Adrenal gland (tissue), 19 donors: Measurements from ENCODE around the gene RPH3AL. TPM values are rescaled to one million over a fixed set of nuclear protein-coding genes. Genes with fewer than 3 reads are reported as not detected.

Experiments
- DNase-seq, 7 donors: peaks; one replicate each; pipeline ENCODE4 v3.0.0-alpha.2; 2019 to 2020
- H3K27ac ChIP-seq, 5 donors: fragments of 200-600 bp; sonication (generic) in 4 of 5; 1 replicate in 3 of 5; 2 replicates in 2 of 5; pipeline versions ENCODE4 v1.5.1 to v1.8.0; 2016 to 2020; ENCODE audit warnings: mild to moderate bottlenecking in 1 of 5
- H3K27me3 ChIP-seq: fragments of 200-600 bp; 2 replicates; pipeline ENCODE4 v1.8.0; 2021
- H3K36me3 ChIP-seq, 2 donors: fragments of 200-600 bp; replicated peaks in 1 of 2; 1 replicate in 1 of 2; 2 replicates in 1 of 2; pipeline versions ENCODE4 v1.5.1 to v1.8.0; 2018 to 2022
- H3K4me1 ChIP-seq, 2 donors: fragments of 200-600 bp; replicated peaks in 1 of 2; 1 replicate in 1 of 2; 2 replicates in 1 of 2; pipeline versions ENCODE4 v1.5.1 to v1.8.0; 2018 to 2021
- H3K4me3 ChIP-seq, 4 donors: fragments of 200-600 bp; sonication (generic) in 3 of 4; one replicate each; pipeline ENCODE4 v1.5.1; 2016 to 2018
- H3K9me3 ChIP-seq, 3 donors: fragments of 200-600 bp; sonication (generic) in 1 of 3; replicated peaks in 1 of 3; 1 replicate in 2 of 3; 2 replicates in 1 of 3; pipeline versions ENCODE4 v1.5.1 to v1.8.0; 2016 to 2021
- CTCF ChIP-seq, 6 experiments: fragments of 450-650 bp in 4 of 6; fragments of 200-600 bp in 2 of 6; sonication (generic) in 1 of 6; IDR thresholded peaks; 1 replicate in 5 of 6; 2 replicates in 1 of 6; pipeline versions ENCODE4 v1.5.1 to v1.8.0; 2016 to 2021; ENCODE audit warnings: antibody characterized with exemption in 6 of 6, mild to moderate bottlenecking in 2 of 6, moderate library complexity in 1 of 6
- POLR2A ChIP-seq, 2 donors: fragments of 450-650 bp; IDR thresholded peaks; one replicate each; pipeline ENCODE4 v1.6.1; 2017; ENCODE audit warnings: antibody characterized with exemption in 2 of 2, mild to moderate bottlenecking in 2 of 2, moderate library complexity in 1 of 2
- WGBS, 4 donors: extraction: QIAGEN DNeasy Blood & Tissue Kit in 2 of 4; methylation state at CpG; one replicate each; pipeline versions ENCODE4 v1.1.5 to v1.1.7; 2013 to 2017; 5-methylcytosine and 5-hydroxymethylcytosine counted together
- intact Hi-C, 2 donors: fragments of 100-400 bp; cut with DNase I; formaldehyde crosslinking; loops; one replicate each; pipeline versions ENCODE4 v1.14.1 to v1.15.0; 2022 to 2023
- long read RNA-seq, 10 donors: library from polyadenylated mRNA in 3 of 10; unstranded in 2 of 10; stranded (forward) in 1 of 10; transcript quantifications; one replicate each; pipeline ENCODE4 v2.0.0 and lab custom pipeline, GENCODE V29; 2021 to 2026
- polyA plus RNA-seq, 3 donors: library from polyadenylated mRNA; stranded (reverse); fragments of 200-250 nt in 2 of 3; fragments of 350-450 nt in 1 of 3; fragmentation: Illumina TruSeq in 1 of 3; extraction: RNeasy Lipid Tissue Mini Kit (QIAGEN cat#74804) in 1 of 3; gene quantifications; one replicate each; pipeline ENCODE4 v1.2.3, GENCODE V29; 2013 to 2014
- total RNA-seq, 9 donors: library from RNA; depleted of rRNA in 4 of 9; stranded (reverse); fragments of >200 nt in 4 of 9; fragments of 120-200 nt in 1 of 9; fragmentation: NEBNext Ultra II Directional in 1 of 9; extraction: Animal tissue kit (Norgen Biotek cat#: 25700) in 1 of 9; gene quantifications; one replicate each; pipeline versions ENCODE4 v1.1.0 to v1.2.4, GENCODE V29; 2013 to 2023
- donor health status: healthy with polysubstance abuse.
- donor health status: Bipolar disorder and iron deficiency.
- donor health status: DM: yes; HTN: yes; CAD: no.
- donor health status: DM: no; HTN: no; CAD: no.
- donor health status: DM: no; HTN: no; CAD: no.
- donor health status: DM: yes; HTN: yes; CAD: no.

Gene RPH3AL
- total RNA-seq (10 to 100 TPM; 23.5 to 79.2 (median 36.9) TPM), polyA plus RNA-seq (10 to 100 TPM in 1 of 3 donors, 1 to 10 TPM in 2; 7.7 to 19.9 (median 9.3) TPM)
- long read RNA-seq, donor 1, partial matches to known transcripts: 0 of 2 reads
- long read RNA-seq, donor 1, other reads (novel, unspliced or antisense): 0 of 2 reads
- long read RNA-seq, donor 2: 0 reads
- long read RNA-seq, donor 3, partial matches to known transcripts: 0 of 1 reads
- long read RNA-seq, donor 3, other reads (novel, unspliced or antisense): 0 of 1 reads
- long read RNA-seq, donor 4, transcript RPH3AL-222 (9 exons, 2,578 nt): major isoform, 5 of 15 reads
- long read RNA-seq, donor 4, partial matches to known transcripts: 2 of 15 reads
- long read RNA-seq, donor 4, other reads (novel, unspliced or antisense): 6 of 15 reads
- long read RNA-seq, donor 5, transcript RPH3AL-203 (8 exons, 1,235 nt): minor isoform, 7 of 83 reads
- long read RNA-seq, donor 5, transcript RPH3AL-222 (9 exons, 2,578 nt): major isoform, 26 of 83 reads
- long read RNA-seq, donor 5, partial matches to known transcripts: 9 of 83 reads
- long read RNA-seq, donor 5, other reads (novel, unspliced or antisense): 35 of 83 reads
- long read RNA-seq, donor 6, partial matches to known transcripts: 1 of 9 reads
- long read RNA-seq, donor 6, other reads (novel, unspliced or antisense): 5 of 9 reads
- long read RNA-seq, donor 7: 0 reads
- long read RNA-seq, donor 8, partial matches to known transcripts: 0 of 1 reads
- long read RNA-seq, donor 8, other reads (novel, unspliced or antisense): 0 of 1 reads
- long read RNA-seq, donor 9, partial matches to known transcripts: 0 of 1 reads
- long read RNA-seq, donor 9, other reads (novel, unspliced or antisense): 0 of 1 reads
- long read RNA-seq, donor 10, partial matches to known transcripts: 0 of 1 reads
- long read RNA-seq, donor 10, other reads (novel, unspliced or antisense): 0 of 1 reads

DNA sequence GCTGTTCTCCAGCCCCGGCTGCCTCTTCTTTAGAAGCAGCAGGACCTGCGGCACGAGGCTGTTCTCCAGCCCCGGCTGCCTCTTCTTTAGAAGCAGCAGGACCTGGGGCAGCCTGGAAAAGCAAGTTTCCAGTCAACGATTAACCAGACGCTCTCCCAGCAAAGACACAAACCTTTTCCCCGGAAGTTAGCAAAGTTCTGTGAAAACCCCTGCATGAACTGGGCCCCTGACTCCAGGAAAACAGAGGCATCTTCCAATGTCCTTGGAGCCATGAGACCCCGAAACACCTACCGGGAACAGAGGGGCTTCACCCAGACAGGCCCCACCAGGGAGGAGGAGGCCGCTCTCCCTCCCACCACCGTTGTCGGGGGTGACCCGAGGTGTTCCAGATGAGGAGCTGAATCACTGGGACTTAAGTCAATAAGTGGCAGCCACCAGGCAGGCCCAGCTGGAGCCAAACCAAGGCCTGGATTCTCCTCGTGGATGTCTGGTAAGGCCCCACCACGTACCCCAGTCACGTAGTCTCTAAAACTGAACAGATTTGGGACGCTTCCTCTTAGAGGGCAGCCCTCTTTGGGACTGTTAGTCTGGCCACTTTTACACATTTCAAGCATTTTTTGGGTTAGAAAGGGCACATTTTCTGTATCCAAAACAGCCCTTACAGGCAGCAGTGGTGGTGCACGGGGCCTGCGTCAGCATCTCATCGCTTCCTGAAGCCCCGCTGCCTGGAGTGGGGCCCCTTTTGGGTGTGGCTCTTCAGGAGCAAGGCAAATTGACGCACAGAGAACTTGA, at the start of gene RPH3AL:
Gene RPH3AL, minus strand, starts transcription at position 387 of the 792 bp plus-strand sequence. CDS start 25,264 bp downstream, outside the sequence.
- TF ChIP-seq CTCF (IDR thresholded peaks at IDR 0.05): no peak
- peak in 1 of 2 donors; percentile 16 for TF ChIP-seq POLR2A (IDR thresholded peaks at IDR 0.05)
- intact Hi-C loops: no loop called here
- peak in 6 of 7 donors; percentile 70 to 92 (median 78) for DNase-seq
- Histone ChIP-seq H3K9me3 (no peaks in the 10 kb centered on the region), H3K4me1 (peaks cover 37 to 70% of the 10 kb centered on the region in 2 donors), H3K36me3 (no peaks in the 10 kb centered on the region), H3K4me3 (peak within 1 kb of the TSS in 1 of 4 donors; percentile 27), H3K27me3 (no peaks in the 10 kb centered on the region), H3K27ac (peak within 1 kb of the TSS; percentile 61 to 93 (median 72))
- 26 to 63% (median 37%) methylated on average over 15 to 22 of the region's 22 CpGs for WGBS, 4 donors

DNA sequence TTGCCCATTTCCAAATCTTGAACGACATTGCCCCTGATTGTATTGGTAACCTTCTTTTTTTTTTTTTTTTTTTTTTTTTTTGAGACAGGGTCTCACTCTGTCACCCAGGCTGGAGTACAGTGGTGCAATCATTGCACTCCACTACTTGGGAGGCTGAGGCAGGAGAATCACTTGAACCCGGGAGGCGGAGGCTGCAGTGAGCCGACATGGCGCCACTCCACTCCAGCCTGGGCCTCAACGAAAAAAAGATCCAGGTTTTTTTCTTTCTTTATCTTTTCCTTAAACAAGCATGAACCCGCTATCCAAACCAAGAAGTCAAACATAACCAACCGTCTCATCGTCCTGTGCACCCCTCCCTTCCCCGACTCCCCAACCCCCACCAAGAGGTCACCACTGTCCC, 47.6 kb upstream of the RPH3AL start:
- Histone ChIP-seq H3K36me3 (no peaks in the 10 kb centered on the region), H3K27ac (no peak overlapping the region), H3K4me3 (no peak overlapping the region), H3K4me1 (no peaks in the 10 kb centered on the region), H3K9me3 (no peaks in the 10 kb centered on the region), H3K27me3 (no peaks in the 10 kb centered on the region)
- WGBS, 4 donors: 71 to 80% (median 74%) methylated on average over 10 of the region's 10 CpGs
- intact Hi-C loops: no loop called here
- DNase-seq: no peak
- no peak for TF ChIP-seq POLR2A (IDR thresholded peaks at IDR 0.05)
- no peak for TF ChIP-seq CTCF (IDR thresholded peaks at IDR 0.05)

DNA sequence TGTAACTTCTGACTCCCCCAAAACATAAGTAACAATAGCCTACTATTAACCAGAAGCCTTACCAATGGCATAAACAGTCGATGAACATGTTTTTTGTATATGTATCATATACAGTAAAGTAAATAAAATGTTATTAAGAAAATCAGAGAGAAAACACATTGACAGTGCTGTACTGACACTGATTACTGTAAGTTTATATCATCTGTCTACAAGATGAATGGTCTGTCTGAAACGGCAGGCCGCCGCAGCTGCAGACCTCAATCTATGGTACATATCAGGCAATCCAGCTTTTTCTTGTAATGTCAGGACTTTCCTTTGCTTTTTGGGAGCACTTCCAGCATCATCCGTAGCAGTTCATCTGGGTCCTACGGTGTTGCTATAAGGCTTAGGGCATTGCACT, 44.2 kb upstream of the RPH3AL start:
- WGBS, 4 donors: 79 to 87% (median 82%) methylated on average over 6 of the region's 6 CpGs
- Histone ChIP-seq H3K36me3 (no peaks in the 10 kb centered on the region), H3K27me3 (no peaks in the 10 kb centered on the region), H3K27ac (no peak overlapping the region), H3K4me3 (no peak overlapping the region), H3K9me3 (no peaks in the 10 kb centered on the region), H3K4me1 (no peaks in the 10 kb centered on the region)
- intact Hi-C loops: no loop called here
- no peak for DNase-seq
- TF ChIP-seq CTCF (IDR thresholded peaks at IDR 0.05): no peak
- TF ChIP-seq POLR2A (IDR thresholded peaks at IDR 0.05): no peak
